GM12875 (cell line): ENCODE measurements around the gene ELK3.
"Not testable (repeated sequence)": the region's sequence is repeated elsewhere in the genome, so short reads cannot be mapped to it uniquely, and the experiment has no call there.

Experiments used
- H3K4me3 ChIP-seq: one replicate; pipeline ENCODE4 v1.5.1; 2011; ENCODE audit warnings: low read depth, low read length, control low read depth
- CTCF ChIP-seq: IDR thresholded peaks from 2 replicates; pipeline ENCODE4 v1.5.1; 2011; ENCODE audit warnings: low read depth, mild to moderate bottlenecking, control low read depth, inconsistent platforms, low read length, moderate library complexity, borderline replicate concordance; ENCODE audit not compliant: insufficient read depth

ELK3 gene

GRCh38 chr12:96314723-96315122 lies 120.5 kb downstream of the ELK3 start:
- no peak overlapping the region for H3K4me3 ChIP-seq
- TF ChIP-seq CTCF, result no peak

- H3K4me3 ChIP-seq, result peak overlapping the region; percentile 39
Observed at GRCh38 chr12:96315741-96316481, 121.7 kb downstream of the ELK3 start.

GRCh38 chr12:96317801-96318200 lies 123.6 kb downstream of the ELK3 start:
- H3K4me3 ChIP-seq, result not testable (repeated sequence)
